NOMO-1 treated with dmso at 0.1 percent for 144 hours (cell line): ENCODE measurements around the gene SLC35G3.
"Not testable (repeated sequence)": the region's sequence is repeated elsewhere in the genome, so short reads cannot be mapped to it uniquely, and the experiment has no call there.

Experiments
- DNase-seq: peaks from one replicate; lab custom pipeline; 2025; ENCODE audit not compliant: unreplicated experiment; lab: John Stamatoyannopoulos, UW

SLC35G3 gene

GRCh38 chr17:35167046-35167445, 27.1 kb downstream of the SLC35G3 start:
- DNase-seq, result no peak

GRCh38 chr17:35166526-35166925, 27.7 kb downstream of the SLC35G3 start:
- no peak for DNase-seq

- no peak for DNase-seq
Observed at GRCh38 chr17:35164716-35165115, 29.5 kb downstream of the SLC35G3 start.

- DNase-seq, result no peak
Observed at GRCh38 chr17:35163886-35164285, 30.3 kb downstream of the SLC35G3 start.

- no peak for DNase-seq
Observed at GRCh38 chr17:35162755-35163154, 31.4 kb downstream of the SLC35G3 start.

GRCh38 chr17:35161281-35161761, 32.9 kb downstream of the SLC35G3 start:
- no peak for DNase-seq

- no peak for DNase-seq
Observed at GRCh38 chr17:35160354-35161201, 33.6 kb downstream of the SLC35G3 start.

GRCh38 chr17:35159940-35160339, 34.3 kb downstream of the SLC35G3 start:
- DNase-seq, result no peak

- DNase-seq, result no peak
Observed at GRCh38 chr17:35155246-35155645, 38.9 kb downstream of the SLC35G3 start.

- no peak for DNase-seq
Observed at GRCh38 chr17:35154196-35155165, 39.7 kb downstream of the SLC35G3 start.

- no peak for DNase-seq
Observed at GRCh38 chr17:35152421-35153140, 41.6 kb downstream of the SLC35G3 start.

- DNase-seq, result not testable (repeated sequence)
Observed at GRCh38 chr17:35151080-35151479, 43.1 kb downstream of the SLC35G3 start.

- no peak for DNase-seq
Observed at GRCh38 chr17:35149941-35150340, 44.3 kb downstream of the SLC35G3 start.

- DNase-seq, result no peak
Observed at GRCh38 chr17:35148144-35148543, 46.0 kb downstream of the SLC35G3 start.

- no peak for DNase-seq
Observed at GRCh38 chr17:35147375-35147905, 46.8 kb downstream of the SLC35G3 start, which contains the start of gene UNC45B. Gene UNC45B, plus strand, starts transcription at chr17:35147817. Its CDS starts 447 bp downstream, at chr17:35148264.

- no peak for DNase-seq
Observed at GRCh38 chr17:35146214-35146833, 47.9 kb downstream of the SLC35G3 start.

GRCh38 chr17:35144840-35145239, 49.4 kb downstream of the SLC35G3 start:
- no peak for DNase-seq
